GM12878 (cell line): Measurements from ENCODE around the gene C3orf38.

Experiments
- CEBPB ChIP-seq, 2 experiments: fragments of 150-350 bp in 1 of 2; IDR thresholded peaks; 2 replicates each; pipeline ENCODE4 v1.6.1; 2012 to 2014; ENCODE audit warnings: low read depth in 2 of 2, low read length in 2 of 2, borderline replicate concordance in 1 of 2, inconsistent platforms in 1 of 2
- EGR1 ChIP-seq, 2 experiments: IDR thresholded peaks; 1 replicate in 1 of 2; 2 replicates in 1 of 2; pipeline ENCODE4 v1.6.1; 2011 to 2012; ENCODE audit warnings: low read depth in 2 of 2, low read length in 2 of 2, borderline replicate concordance in 1 of 2, mild to moderate bottlenecking in 1 of 2, moderate library complexity in 1 of 2
- EZH2 ChIP-seq: IDR thresholded peaks from 2 replicates; pipeline ENCODE4 v1.6.1; 2012; ENCODE audit warnings: low read depth, mild to moderate bottlenecking, control low read depth, inconsistent platforms, low read length, borderline replicate concordance; ENCODE audit not compliant: control insufficient read depth
- KDM1A ChIP-seq: fragments of 200-600 bp; sonication (generic); IDR thresholded peaks from 2 replicates; pipeline ENCODE4 v1.6.1; 2016; ENCODE audit warnings: borderline replicate concordance
- NFYA ChIP-seq: IDR thresholded peaks from 2 replicates; pipeline ENCODE4 v1.6.1; 2011; ENCODE audit warnings: low read depth, mild to moderate bottlenecking, low read length, improper control_type of control experiment, borderline replicate concordance
- PKNOX1 ChIP-seq: fragments of 450-650 bp; IDR thresholded peaks from 2 replicates; pipeline ENCODE4 v1.6.1; 2016; ENCODE audit warnings: mild to moderate bottlenecking
- TF ChIP-seq, protein P1 (sequence below), 3 experiments: IDR thresholded peaks in 2 of 3; conservative IDR thresholded peaks in 1 of 3; 2 replicates each; pipeline ENCODE4 v1.5.1; 2011; ENCODE audit warnings: low read depth in 3 of 3, low read length in 3 of 3, mild to moderate bottlenecking in 3 of 3, control low read depth in 2 of 3, moderate library complexity in 2 of 3, inconsistent platforms in 1 of 3, mixed read lengths in 1 of 3; ENCODE audit not compliant: control insufficient read depth in 2 of 3, insufficient read depth in 1 of 3; ENCODE audit errors: extremely low read depth in 1 of 3

- no peak for TF ChIP-seq EZH2
- no peak for TF ChIP-seq CEBPB (IDR thresholded peaks at IDR 0.05; ENCODE audit: borderline replicate concordance in 1 of 2, low read depth in 2 of 2, low read length in 2 of 2)
- TF ChIP-seq PKNOX1: no peak
- no peak for TF ChIP-seq NFYA
- TF ChIP-seq, protein P1, sequence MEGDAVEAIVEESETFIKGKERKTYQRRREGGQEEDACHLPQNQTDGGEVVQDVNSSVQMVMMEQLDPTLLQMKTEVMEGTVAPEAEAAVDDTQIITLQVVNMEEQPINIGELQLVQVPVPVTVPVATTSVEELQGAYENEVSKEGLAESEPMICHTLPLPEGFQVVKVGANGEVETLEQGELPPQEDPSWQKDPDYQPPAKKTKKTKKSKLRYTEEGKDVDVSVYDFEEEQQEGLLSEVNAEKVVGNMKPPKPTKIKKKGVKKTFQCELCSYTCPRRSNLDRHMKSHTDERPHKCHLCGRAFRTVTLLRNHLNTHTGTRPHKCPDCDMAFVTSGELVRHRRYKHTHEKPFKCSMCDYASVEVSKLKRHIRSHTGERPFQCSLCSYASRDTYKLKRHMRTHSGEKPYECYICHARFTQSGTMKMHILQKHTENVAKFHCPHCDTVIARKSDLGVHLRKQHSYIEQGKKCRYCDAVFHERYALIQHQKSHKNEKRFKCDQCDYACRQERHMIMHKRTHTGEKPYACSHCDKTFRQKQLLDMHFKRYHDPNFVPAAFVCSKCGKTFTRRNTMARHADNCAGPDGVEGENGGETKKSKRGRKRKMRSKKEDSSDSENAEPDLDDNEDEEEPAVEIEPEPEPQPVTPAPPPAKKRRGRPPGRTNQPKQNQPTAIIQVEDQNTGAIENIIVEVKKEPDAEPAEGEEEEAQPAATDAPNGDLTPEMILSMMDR (IDR thresholded peaks at IDR 0.05 in 2 of 3, conservative IDR thresholded peaks at IDR 0.05 in 1 of 3; ENCODE audit: control insufficient read depth in 2 of 3, extremely low read depth in 1 of 3, insufficient read depth in 1 of 3, low read depth in 3 of 3, low read length in 3 of 3): no peak
- no peak for TF ChIP-seq KDM1A
- TF ChIP-seq EGR1 (IDR thresholded peaks at IDR 0.05; ENCODE audit: borderline replicate concordance in 1 of 2, low read depth in 2 of 2, low read length in 2 of 2): no peak
Observed at GRCh38 chr3:88167173-88167572, 17.4 kb downstream of the C3orf38 start.
